CD4-positive, alpha-beta T cell treated with Interleukin-10 for 1 hour (primary cell): ENCODE data around the gene TRANK1.
"Not testable (repeated sequence)": the region's sequence is repeated elsewhere in the genome, so short reads cannot be mapped to it uniquely, and the experiment has no call there.

Experiments used
- DNase-seq: peaks from one replicate; pipeline ENCODE4 v3.0.0-alpha.2; 2020

The TRANK1 gene

GRCh38 chr3:36918050-36918449 is 26.8 kb downstream of the TRANK1 start:
- no peak for DNase-seq

GRCh38 chr3:36911990-36912804 is 32.7 kb downstream of the TRANK1 start:
- DNase-seq: peak; percentile 61

- DNase-seq: no peak
These were observed 35.2 kb downstream of the TRANK1 start for GRCh38 chr3:36909666-36910065.

GRCh38 chr3:36909181-36909580 is 35.7 kb downstream of the TRANK1 start:
- DNase-seq: no peak

GRCh38 chr3:36908647-36909180 is 36.1 kb downstream of the TRANK1 start:
- no peak for DNase-seq

GRCh38 chr3:36907911-36908646 is 36.8 kb downstream of the TRANK1 start:
- peak; percentile 76 for DNase-seq

- peak; percentile 46 for DNase-seq
These were observed 38.2 kb downstream of the TRANK1 start for GRCh38 chr3:36906504-36907149.

GRCh38 chr3:36905545-36905944 is 39.3 kb downstream of the TRANK1 start:
- DNase-seq: no peak

GRCh38 chr3:36904641-36905040 is 40.2 kb downstream of the TRANK1 start:
- DNase-seq: no peak

- DNase-seq: not testable (repeated sequence)
These were observed 40.8 kb downstream of the TRANK1 start for GRCh38 chr3:36904065-36904464.

GRCh38 chr3:36903119-36903882 is 41.6 kb downstream of the TRANK1 start:
- DNase-seq: no peak

- DNase-seq: no peak
These were observed 43.3 kb downstream of the TRANK1 start for GRCh38 chr3:36901588-36901987.

GRCh38 chr3:36900474-36901443 is 44.1 kb downstream of the TRANK1 start:
- peak; percentile 35 for DNase-seq

GRCh38 chr3:36895496-36896409 is 49.1 kb downstream of the TRANK1 start:
- DNase-seq: no peak

GRCh38 chr3:36894914-36895313 is 49.9 kb downstream of the TRANK1 start:
- DNase-seq: no peak

- DNase-seq: no peak
These were observed 51.0 kb downstream of the TRANK1 start for GRCh38 chr3:36893826-36894225.

GRCh38 chr3:36893137-36893557 is 51.7 kb downstream of the TRANK1 start:
- DNase-seq: peak; percentile 70

GRCh38 chr3:36892457-36893136 is 52.3 kb downstream of the TRANK1 start:
- no peak for DNase-seq

GRCh38 chr3:36891701-36892160 is 53.1 kb downstream of the TRANK1 start:
- no peak for DNase-seq
